ENCODE results near the gene TOMM34.
A peak's percentile ranks its signal among the peaks of the same experiment; 100 is the strongest.

TOMM34 gene

DNA sequence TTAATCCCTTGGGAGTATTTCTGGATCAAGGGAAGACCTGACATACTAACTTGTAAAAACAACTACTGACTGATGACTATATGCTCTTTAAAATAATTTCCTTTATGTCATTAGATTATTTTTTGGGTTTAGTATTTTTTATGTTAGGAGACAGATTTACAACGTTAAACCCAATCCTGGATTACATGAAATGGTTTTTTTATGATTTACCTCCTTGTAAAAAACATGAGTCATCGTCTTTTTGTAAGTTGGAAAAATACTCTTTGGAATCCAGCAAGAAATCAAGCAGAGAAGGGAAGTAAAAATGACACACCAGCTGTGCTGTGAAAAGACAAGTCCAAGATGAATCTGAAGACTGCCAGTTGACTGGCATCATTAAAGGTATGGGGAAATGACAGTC is 12.9 kb upstream of the TOMM34 start:
- peaks cover 21% of the 10 kb centered on the region; the same call in 1 of the 2 replicates for H3K36me3 ChIP-seq (ENCODE audit: insufficient read depth)
- H3K27ac ChIP-seq, result peak overlapping the region; percentile 69; the same call in 1 of the 2 replicates
- TF ChIP-seq CTCF (conservative IDR thresholded peaks at IDR 0.05; ENCODE audit: low read depth, low read length), result no peak
- peak overlapping the region; percentile 96 for H3K4me2 ChIP-seq
- H3K4me3 ChIP-seq (IDR thresholded peaks at IDR 0.05; ENCODE audit: insufficient read depth, low read depth, low read length), result no peak overlapping the region
- peaks cover 53% of the 10 kb centered on the region for H3K79me2 ChIP-seq (ENCODE audit: insufficient read depth, low read depth)
- H3K4me1 ChIP-seq (ENCODE audit: low read depth, poor library complexity, severe bottlenecking), result peaks cover 88% of the 10 kb centered on the region
- H2AFZ ChIP-seq (ENCODE audit: low read depth), result no peak overlapping the region
- no peak overlapping the region for H3K9ac ChIP-seq
- H3K27me3 ChIP-seq (ENCODE audit: insufficient read depth, low read depth), result no peaks in the 10 kb centered on the region
- H4K20me1 ChIP-seq (ENCODE audit: insufficient read depth), result no peaks in the 10 kb centered on the region

GRCh38 chr20:44970243-44970757 is 10.1 kb upstream of the TOMM34 start:
- no peaks in the 10 kb centered on the region for H3K27me3 ChIP-seq (ENCODE audit: insufficient read depth, low read depth)
- H3K9ac ChIP-seq, result peak overlapping the region; percentile 26; the same call in 1 of the 2 replicates
- H3K4me2 ChIP-seq, result peak overlapping the region; percentile 96
- H3K27ac ChIP-seq, result peak overlapping the region; percentile 69
- peaks cover 77% of the 10 kb centered on the region for H3K79me2 ChIP-seq (ENCODE audit: insufficient read depth, low read depth)
- peaks cover 78% of the 10 kb centered on the region for H3K4me1 ChIP-seq (ENCODE audit: low read depth, poor library complexity, severe bottlenecking)
- no peaks in the 10 kb centered on the region for H4K20me1 ChIP-seq (ENCODE audit: insufficient read depth)
- no peak overlapping the region for H2AFZ ChIP-seq (ENCODE audit: low read depth)
- peaks cover 21% of the 10 kb centered on the region; the same call in 1 of the 2 replicates for H3K36me3 ChIP-seq (ENCODE audit: insufficient read depth)
- no peak overlapping the region for H3K4me3 ChIP-seq (IDR thresholded peaks at IDR 0.05; ENCODE audit: insufficient read depth, low read depth, low read length)
- TF ChIP-seq CTCF (conservative IDR thresholded peaks at IDR 0.05; ENCODE audit: low read depth, low read length), result no peak

DNA sequence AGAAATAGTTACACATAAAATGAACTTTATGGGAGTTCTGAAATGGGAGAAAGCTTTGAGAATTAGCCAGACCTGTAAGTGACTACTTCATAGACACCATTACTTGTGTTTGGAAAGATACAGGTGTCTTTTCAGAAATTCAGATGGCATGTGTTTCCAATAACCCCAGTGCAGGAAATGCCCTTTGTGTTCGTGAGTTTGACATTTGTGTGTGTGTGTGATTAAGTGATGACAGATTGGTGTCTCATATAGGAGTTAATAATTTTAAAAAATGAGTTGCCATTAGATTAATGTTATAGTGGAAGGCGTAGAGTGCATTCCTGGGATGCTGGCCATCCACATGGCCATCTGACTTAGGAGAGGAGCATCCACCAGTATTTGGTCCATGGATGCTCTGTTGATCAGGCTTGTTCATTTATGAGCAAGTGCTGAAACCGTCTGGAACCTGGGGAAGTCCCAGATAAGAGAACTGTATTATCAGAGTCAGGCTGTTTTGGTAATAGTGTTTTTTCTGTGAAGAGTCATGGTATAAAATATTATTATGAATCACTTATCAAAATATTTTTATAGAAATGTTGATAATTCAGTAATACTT is 9.2 kb upstream of the TOMM34 start:
- peak overlapping the region; percentile 96 for H3K4me2 ChIP-seq
- no peaks in the 10 kb centered on the region for H4K20me1 ChIP-seq (ENCODE audit: insufficient read depth)
- H3K27ac ChIP-seq, result peak overlapping the region; percentile 69
- peaks cover 86% of the 10 kb centered on the region for H3K4me1 ChIP-seq (ENCODE audit: low read depth, poor library complexity, severe bottlenecking)
- H3K27me3 ChIP-seq (ENCODE audit: insufficient read depth, low read depth), result no peaks in the 10 kb centered on the region
- H2AFZ ChIP-seq (ENCODE audit: low read depth), result no peak overlapping the region
- H3K36me3 ChIP-seq (ENCODE audit: insufficient read depth), result peaks cover 15% of the 10 kb centered on the region; the same call in 1 of the 2 replicates
- TF ChIP-seq CTCF (conservative IDR thresholded peaks at IDR 0.05; ENCODE audit: low read depth, low read length), result no peak
- H3K4me3 ChIP-seq (IDR thresholded peaks at IDR 0.05; ENCODE audit: insufficient read depth, low read depth, low read length), result no peak overlapping the region
- H3K79me2 ChIP-seq (ENCODE audit: insufficient read depth, low read depth), result peaks cover 70% of the 10 kb centered on the region
- H3K9ac ChIP-seq, result peak overlapping the region; percentile 26; the same call in 1 of the 2 replicates

- Histone ChIP-seq H3K4me2 (peak overlapping the region; percentile 96), H3K79me2 (ENCODE audit: insufficient read depth, low read depth) (peaks cover 51% of the 10 kb centered on the region), H3K36me3 (ENCODE audit: insufficient read depth) (no peaks in the 10 kb centered on the region), H3K4me3 (IDR thresholded peaks at IDR 0.05; ENCODE audit: insufficient read depth, low read depth, low read length) (peak overlapping the region; percentile 33), H3K4me1 (ENCODE audit: low read depth, poor library complexity, severe bottlenecking) (peaks cover 87% of the 10 kb centered on the region), H4K20me1 (ENCODE audit: insufficient read depth) (no peaks in the 10 kb centered on the region), H3K27me3 (ENCODE audit: insufficient read depth, low read depth) (no peaks in the 10 kb centered on the region), H2AFZ (ENCODE audit: low read depth) (no peak overlapping the region), H3K27ac (peak overlapping the region; percentile 15; the same call in 1 of the 2 replicates), H3K9ac (peak overlapping the region; percentile 54; the same call in 1 of the 2 replicates)
- no peak for TF ChIP-seq CTCF (conservative IDR thresholded peaks at IDR 0.05; ENCODE audit: low read depth, low read length)
Measured at GRCh38 chr20:44967207-44967807, 7.1 kb upstream of the TOMM34 start.
